Tibial nerve (tissue), 4 donors: ENCODE measurements around the gene ZAR1L. TPM values are rescaled to one million over a fixed set of nuclear protein-coding genes. Genes with fewer than 3 reads are reported as not detected.

ENCODE experiments used
- DNase-seq, 2 donors: peaks; one replicate each; pipeline ENCODE4 v3.0.0-alpha.2; 2019; ENCODE audit warnings: low spot score in 2 of 2
- H3K27ac ChIP-seq, 4 donors: fragments of 200-600 bp; sonication (generic) in 3 of 4; one replicate each; pipeline ENCODE4 v1.5.1; 2017 to 2019; ENCODE audit warnings: mild to moderate bottlenecking in 1 of 4
- H3K27me3 ChIP-seq, 2 donors: fragments of 200-600 bp; sonication (generic) in 1 of 2; one replicate each; pipeline versions ENCODE4 v1.5.1 to v1.6.0; 2017 to 2019
- H3K36me3 ChIP-seq, 3 donors: fragments of 200-600 bp; sonication (generic); one replicate each; pipeline ENCODE4 v1.5.1; 2018 to 2019
- H3K4me1 ChIP-seq, 4 donors: fragments of 200-600 bp; sonication (generic) in 3 of 4; one replicate each; pipeline ENCODE4 v1.5.1; 2017 to 2019
- H3K4me3 ChIP-seq, 4 donors: fragments of 200-600 bp; sonication (generic) in 3 of 4; one replicate each; pipeline ENCODE4 v1.5.1; 2017 to 2019; ENCODE audit warnings: mild to moderate bottlenecking in 1 of 4, moderate library complexity in 1 of 4
- H3K9me3 ChIP-seq, 4 donors: fragments of 200-600 bp; sonication (generic) in 3 of 4; one replicate each; pipeline ENCODE4 v1.5.1; 2017 to 2019
- EP300 ChIP-seq, 2 donors: sonication (generic); formaldehyde crosslinking; IDR thresholded peaks; one replicate each; pipeline ENCODE4 v1.6.1; 2017; ENCODE audit warnings: antibody characterized with exemption in 2 of 2, mild to moderate bottlenecking in 1 of 2
- POLR2A ChIP-seq, 2 donors: fragments of 450-650 bp; IDR thresholded peaks; one replicate each; pipeline ENCODE4 v1.6.1; 2017; ENCODE audit warnings: antibody characterized with exemption in 2 of 2, mild to moderate bottlenecking in 2 of 2, moderate library complexity in 2 of 2
- WGBS, 2 donors: methylation state at CpG; one replicate each; pipeline ENCODE4 v1.1.5; 2018; 5-methylcytosine and 5-hydroxymethylcytosine counted together
- total RNA-seq, 4 donors: library from RNA; depleted of rRNA; stranded (reverse); fragments of >200 nt; gene quantifications; one replicate each; pipeline ENCODE4 v1.1.0, GENCODE V29; 2016
- TF ChIP-seq, protein P1 (sequence below), 5 experiments: fragments of 200-600 bp in 3 of 5; fragments of 450-650 bp in 2 of 5; sonication (generic) in 3 of 5; IDR thresholded peaks; one replicate each; pipeline ENCODE4 v1.5.1; 2016 to 2019; ENCODE audit warnings: antibody characterized with exemption in 5 of 5, mild to moderate bottlenecking in 3 of 5, moderate library complexity in 2 of 5

The ZAR1L gene
- total RNA-seq, 4 donors from 2014 or later, result 0.42 TPM; not detected in 3

DNA sequence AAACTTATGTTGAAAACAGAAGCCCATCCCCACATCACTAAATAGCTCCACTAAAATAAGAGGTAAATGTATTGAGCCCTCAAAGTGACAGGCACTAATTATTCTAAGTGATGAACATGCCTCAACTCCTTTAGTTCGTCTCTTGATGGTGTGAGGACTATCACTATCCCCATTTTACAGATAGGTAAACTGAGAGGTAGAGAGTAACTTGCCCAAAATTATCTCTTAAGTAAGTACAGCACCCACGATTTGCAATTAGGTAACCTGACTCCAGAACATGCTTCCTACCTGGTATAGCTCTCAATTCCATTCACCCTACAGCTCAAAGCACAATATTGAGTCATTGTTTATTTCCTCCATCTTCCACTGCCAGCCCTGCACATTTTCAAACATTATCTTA is 12.7 kb downstream of the ZAR1L start:
- Histone ChIP-seq H3K4me1 (no peaks in the 10 kb centered on the region), H3K9me3 (no peaks in the 10 kb centered on the region), H3K27me3 (no peaks in the 10 kb centered on the region), H3K36me3 (no peaks in the 10 kb centered on the region), H3K4me3 (no peak overlapping the region), H3K27ac (no peak overlapping the region)
- TF ChIP-seq, protein P1, sequence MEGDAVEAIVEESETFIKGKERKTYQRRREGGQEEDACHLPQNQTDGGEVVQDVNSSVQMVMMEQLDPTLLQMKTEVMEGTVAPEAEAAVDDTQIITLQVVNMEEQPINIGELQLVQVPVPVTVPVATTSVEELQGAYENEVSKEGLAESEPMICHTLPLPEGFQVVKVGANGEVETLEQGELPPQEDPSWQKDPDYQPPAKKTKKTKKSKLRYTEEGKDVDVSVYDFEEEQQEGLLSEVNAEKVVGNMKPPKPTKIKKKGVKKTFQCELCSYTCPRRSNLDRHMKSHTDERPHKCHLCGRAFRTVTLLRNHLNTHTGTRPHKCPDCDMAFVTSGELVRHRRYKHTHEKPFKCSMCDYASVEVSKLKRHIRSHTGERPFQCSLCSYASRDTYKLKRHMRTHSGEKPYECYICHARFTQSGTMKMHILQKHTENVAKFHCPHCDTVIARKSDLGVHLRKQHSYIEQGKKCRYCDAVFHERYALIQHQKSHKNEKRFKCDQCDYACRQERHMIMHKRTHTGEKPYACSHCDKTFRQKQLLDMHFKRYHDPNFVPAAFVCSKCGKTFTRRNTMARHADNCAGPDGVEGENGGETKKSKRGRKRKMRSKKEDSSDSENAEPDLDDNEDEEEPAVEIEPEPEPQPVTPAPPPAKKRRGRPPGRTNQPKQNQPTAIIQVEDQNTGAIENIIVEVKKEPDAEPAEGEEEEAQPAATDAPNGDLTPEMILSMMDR (IDR thresholded peaks at IDR 0.05), result no peak
- TF ChIP-seq POLR2A (IDR thresholded peaks at IDR 0.05), result no peak
- no peak for TF ChIP-seq EP300 (IDR thresholded peaks at IDR 0.05)
- 82 to 87% methylated on average over 2 of the region's 2 CpGs for WGBS, 2 donors
- no peak for DNase-seq

DNA sequence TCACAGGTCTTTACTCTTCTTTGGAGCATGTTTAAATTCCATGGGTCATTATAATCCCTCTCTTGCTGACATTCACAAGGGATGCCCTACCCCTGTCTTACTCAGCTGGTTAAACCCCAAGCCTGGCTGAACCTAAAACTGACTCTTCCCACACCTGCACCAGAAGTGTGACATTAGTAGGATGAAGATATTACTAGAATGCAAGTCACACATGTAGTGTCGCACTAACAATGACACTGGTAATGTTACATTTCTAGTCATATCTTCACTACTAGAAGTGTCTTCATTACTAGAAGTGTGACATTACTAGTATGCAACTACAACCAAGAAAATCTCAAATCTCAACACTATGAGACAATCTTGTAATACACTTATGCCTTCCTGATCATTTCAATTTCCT is 14.2 kb downstream of the ZAR1L start:
- no peaks in the 10 kb centered on the region for H3K27me3 ChIP-seq
- TF ChIP-seq, protein P1 (IDR thresholded peaks at IDR 0.05), result no peak
- TF ChIP-seq POLR2A (IDR thresholded peaks at IDR 0.05), result no peak
- no peak for TF ChIP-seq EP300 (IDR thresholded peaks at IDR 0.05)
- H3K36me3 ChIP-seq, result no peaks in the 10 kb centered on the region
- WGBS, 2 donors, result 92 to 96% methylated on average over 1 of the region's 1 CpG
- DNase-seq, result no peak
- H3K4me1 ChIP-seq, result no peaks in the 10 kb centered on the region
- no peaks in the 10 kb centered on the region for H3K9me3 ChIP-seq
- H3K27ac ChIP-seq, result no peak overlapping the region
- H3K4me3 ChIP-seq, result no peak overlapping the region

DNA sequence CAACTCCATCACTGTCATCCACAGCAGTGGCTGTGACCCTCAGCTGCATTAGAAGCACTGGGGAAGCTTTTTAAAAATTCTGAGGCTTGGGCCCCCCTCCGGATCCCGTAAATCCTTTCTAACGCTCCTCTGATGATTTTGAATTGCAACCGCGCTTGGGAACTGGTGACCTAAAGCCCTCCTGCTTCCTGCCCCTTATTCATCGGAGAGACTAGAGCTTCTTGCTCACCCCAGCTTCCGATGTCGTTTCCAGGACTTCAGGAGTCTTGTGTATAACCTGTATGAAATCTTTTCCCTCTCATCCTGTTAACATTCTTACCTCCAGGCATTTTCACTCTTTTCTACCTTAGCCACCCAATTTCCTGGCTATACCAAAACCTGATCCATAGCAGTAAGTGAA is 14.8 kb downstream of the ZAR1L start:
- no peak overlapping the region for H3K27ac ChIP-seq
- TF ChIP-seq POLR2A (IDR thresholded peaks at IDR 0.05), result no peak
- TF ChIP-seq EP300 (IDR thresholded peaks at IDR 0.05), result no peak
- TF ChIP-seq, protein P1 (IDR thresholded peaks at IDR 0.05), result no peak
- no peaks in the 10 kb centered on the region for H3K4me1 ChIP-seq
- H3K9me3 ChIP-seq, result no peaks in the 10 kb centered on the region
- no peaks in the 10 kb centered on the region for H3K27me3 ChIP-seq
- peaks cover 0 to 3% (median 0%) of the 10 kb centered on the region in 3 donors for H3K36me3 ChIP-seq
- DNase-seq, result no peak
- no peak overlapping the region for H3K4me3 ChIP-seq
- 39 to 42% methylated on average over 8 of the region's 8 CpGs for WGBS, 2 donors

DNA sequence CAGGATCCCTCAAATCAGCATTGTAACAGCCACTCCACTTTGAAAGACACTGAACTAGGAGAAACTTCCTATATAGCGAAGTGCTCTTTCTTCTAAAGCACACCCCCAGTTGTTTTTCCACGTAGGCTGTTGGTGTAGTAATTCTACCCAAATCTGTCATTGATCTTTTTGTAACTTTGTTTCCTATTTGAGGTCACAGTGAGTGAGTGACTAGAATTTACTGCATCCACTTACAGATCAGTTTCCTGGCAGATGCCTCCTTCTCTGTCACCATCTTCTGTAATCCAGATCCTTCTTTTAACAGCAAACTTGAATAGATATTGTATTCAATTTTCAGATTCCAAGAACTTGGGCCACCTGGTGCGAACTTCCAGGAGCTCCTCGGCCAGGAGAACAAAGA is 15.3 kb downstream of the ZAR1L start:
- no peak overlapping the region for H3K4me3 ChIP-seq
- no peak for DNase-seq
- no peaks in the 10 kb centered on the region for H3K9me3 ChIP-seq
- no peaks in the 10 kb centered on the region for H3K27me3 ChIP-seq
- no peak overlapping the region for H3K27ac ChIP-seq
- TF ChIP-seq, protein P1 (IDR thresholded peaks at IDR 0.05), result no peak
- TF ChIP-seq POLR2A (IDR thresholded peaks at IDR 0.05) (no peak), EP300 (IDR thresholded peaks at IDR 0.05) (no peak)
- H3K36me3 ChIP-seq, result peaks cover 0 to 8% (median 0%) of the 10 kb centered on the region in 3 donors
- H3K4me1 ChIP-seq, result no peaks in the 10 kb centered on the region
- WGBS, 2 donors, result 78 to 80% methylated on average over 4 of the region's 4 CpGs

DNA sequence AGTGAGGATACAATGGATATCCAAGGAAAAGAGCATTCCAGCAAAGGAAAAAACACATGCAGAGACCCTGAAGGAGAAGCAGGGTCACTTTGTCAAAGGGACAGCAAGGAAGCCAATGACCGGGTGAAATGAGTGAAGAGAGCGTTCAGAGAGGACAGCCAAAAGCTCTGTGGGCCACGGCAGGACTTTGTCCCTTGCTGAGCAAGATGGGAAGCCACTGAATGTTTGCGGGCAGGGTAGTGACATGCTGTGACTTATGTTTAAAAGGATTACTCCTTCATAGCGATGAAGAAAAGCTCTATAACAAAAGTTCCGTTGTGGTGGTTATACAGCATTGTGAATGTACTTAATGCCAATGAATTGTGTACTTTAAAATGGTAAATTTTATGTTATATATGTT is 16.5 kb downstream of the ZAR1L start:
- DNase-seq, result no peak

More for the DNA sequence above, 16.5 kb downstream of the ZAR1L start:
- Histone ChIP-seq H3K27ac (no peak overlapping the region), H3K36me3 (peaks cover 0 to 13% (median 0%) of the 10 kb centered on the region in 3 donors), H3K27me3 (no peaks in the 10 kb centered on the region), H3K9me3 (no peaks in the 10 kb centered on the region), H3K4me3 (no peak overlapping the region), H3K4me1 (no peaks in the 10 kb centered on the region)
- TF ChIP-seq POLR2A (IDR thresholded peaks at IDR 0.05), result no peak
- TF ChIP-seq, protein P1 (IDR thresholded peaks at IDR 0.05), result no peak
- TF ChIP-seq EP300 (IDR thresholded peaks at IDR 0.05), result no peak
- WGBS, 2 donors, result 92% methylated on average over 6 of the region's 6 CpGs
